Heart left ventricle (tissue), 16 donors: ENCODE data around the gene PCGF3. TPM values are rescaled to one million over a fixed set of nuclear protein-coding genes. Genes with fewer than 3 reads are reported as not detected.

Experiments used
- ATAC-seq, 4 donors: fragments of 200-7000 bp; cut with Tn5 transposase; one replicate each; pipeline ENCODE4 v1.9.1; 2020 to 2022; ENCODE audit warnings: moderate library complexity in 4 of 4, mild to moderate bottlenecking in 3 of 4, moderate number of reproducible peaks in 1 of 4
- DNase-seq, 5 donors: peaks; one replicate each; pipeline ENCODE4 v3.0.0-alpha.2; 2020
- H3K27ac ChIP-seq, 12 donors: fragments of 200-600 bp; sonication (generic) in 4 of 12; one replicate each; pipeline versions ENCODE4 v1.5.0 to v1.8.0; 2016 to 2022; ENCODE audit warnings: mild to moderate bottlenecking in 2 of 12
- H3K27me3 ChIP-seq, 9 donors: fragments of 200-600 bp; sonication (generic) in 2 of 9; one replicate each; pipeline versions ENCODE4 v1.5.1 to v1.8.0; 2016 to 2022; ENCODE audit warnings: mild to moderate bottlenecking in 3 of 9
- H3K36me3 ChIP-seq, 9 donors: fragments of 200-600 bp; sonication (generic) in 2 of 9; one replicate each; pipeline versions ENCODE4 v1.5.0 to v1.8.0; 2018 to 2022; ENCODE audit warnings: mild to moderate bottlenecking in 2 of 9
- H3K4me1 ChIP-seq, 12 donors: fragments of 200-600 bp; sonication (generic) in 4 of 12; one replicate each; pipeline versions ENCODE4 v1.5.0 to v1.8.0; 2016 to 2022; ENCODE audit warnings: mild to moderate bottlenecking in 3 of 12
- H3K4me3 ChIP-seq, 12 donors: fragments of 200-600 bp; sonication (generic) in 4 of 12; one replicate each; pipeline versions ENCODE4 v1.5.0 to v1.8.0; 2017 to 2022; ENCODE audit warnings: mild to moderate bottlenecking in 9 of 12, moderate library complexity in 4 of 12
- H3K9me3 ChIP-seq, 12 donors: fragments of 200-600 bp; sonication (generic) in 4 of 12; one replicate each; pipeline versions ENCODE4 v1.5.0 to v1.8.0; 2016 to 2022; ENCODE audit warnings: mild to moderate bottlenecking in 1 of 12
- POLR2A ChIP-seq, 2 donors: fragments of 450-650 bp; IDR thresholded peaks; one replicate each; pipeline ENCODE4 v1.6.1; 2017; ENCODE audit warnings: antibody characterized with exemption in 2 of 2, mild to moderate bottlenecking in 2 of 2, moderate library complexity in 2 of 2
- WGBS, 4 donors: extraction: QIAGEN DNeasy Blood & Tissue Kit in 2 of 4; methylation state at CpG; one replicate each; pipeline versions ENCODE4 v1.1.5 to v1.1.7; 2013 to 2018; 5-methylcytosine and 5-hydroxymethylcytosine counted together
- intact Hi-C, 10 donors: fragments of 100-400 bp; cut with DNase I; formaldehyde crosslinking; loops; one replicate each; pipeline versions ENCODE4 v1.11.1 to v1.14.2; 2022
- polyA plus RNA-seq, 2 donors: library from polyadenylated mRNA; stranded (reverse); fragments of 200-250 nt; gene quantifications; one replicate each; pipeline ENCODE4 v1.2.3, GENCODE V29; 2013
- total RNA-seq, 9 donors: library from RNA; depleted of rRNA in 2 of 9; stranded (reverse); fragments of >200 nt in 2 of 9; fragmentation: NEBNext Ultra II Directional in 3 of 9; extraction: Animal tissue kit (Norgen Biotek cat#: 25700) in 3 of 9; gene quantifications; one replicate each; pipeline versions ENCODE4 v1.1.0 to v1.2.4, GENCODE V29; 2016 to 2023
- TF ChIP-seq, protein P1 (sequence below), 12 donors: fragments of 200-600 bp; sonication (generic) in 4 of 12; IDR thresholded peaks; one replicate each; pipeline versions ENCODE4 v1.5.0 to v1.8.0; 2018 to 2022; ENCODE audit warnings: antibody characterized with exemption in 12 of 12, mild to moderate bottlenecking in 5 of 12
- donor health status: ischemic (EF 13 %, LVEDD 7.1; RV severe dilation, severe dysfunction).
- donor health status: healthy with polysubstance abuse.
- donor health status: DM: no; HTN: yes; CAD: no.
- donor health status: DM: no; HTN: no; CAD: no.
- donor health status: ischemic (EF 25% LVEDD 6.9; RV normal size, moderate dysfunction).
- donor health status: ischemic (EF 25% LVEDD 5.7; RV mildly dilated, moderate dysfunction).
- donor health status: healthy.
- donor health status: DM: yes; HTN: yes; CAD: no.
- donor health status: ischemic (EF 35%, LVEDD 5.7; RV mildly dilated, moderate dysfunction).
- donor health status: nonischemic (EF 11% LVEDD 7.7; RV severe dilation, severe dysfunction).
- donor health status: DM: yes; HTN: yes; CAD: no.
- donor health status: PGD.
- donor health status: ischemic (EF 29% LVEDD 5.4; RV normal size, mild dysfunction).
- donor health status: nonischemic (EF 23%, LVEDD 6.1; RV moderate dilation, normal function).

PCGF3 gene
- total and polyA plus RNA-seq, 11 donors = 16.2 to 45.7 (median 22.5) TPM

DNA sequence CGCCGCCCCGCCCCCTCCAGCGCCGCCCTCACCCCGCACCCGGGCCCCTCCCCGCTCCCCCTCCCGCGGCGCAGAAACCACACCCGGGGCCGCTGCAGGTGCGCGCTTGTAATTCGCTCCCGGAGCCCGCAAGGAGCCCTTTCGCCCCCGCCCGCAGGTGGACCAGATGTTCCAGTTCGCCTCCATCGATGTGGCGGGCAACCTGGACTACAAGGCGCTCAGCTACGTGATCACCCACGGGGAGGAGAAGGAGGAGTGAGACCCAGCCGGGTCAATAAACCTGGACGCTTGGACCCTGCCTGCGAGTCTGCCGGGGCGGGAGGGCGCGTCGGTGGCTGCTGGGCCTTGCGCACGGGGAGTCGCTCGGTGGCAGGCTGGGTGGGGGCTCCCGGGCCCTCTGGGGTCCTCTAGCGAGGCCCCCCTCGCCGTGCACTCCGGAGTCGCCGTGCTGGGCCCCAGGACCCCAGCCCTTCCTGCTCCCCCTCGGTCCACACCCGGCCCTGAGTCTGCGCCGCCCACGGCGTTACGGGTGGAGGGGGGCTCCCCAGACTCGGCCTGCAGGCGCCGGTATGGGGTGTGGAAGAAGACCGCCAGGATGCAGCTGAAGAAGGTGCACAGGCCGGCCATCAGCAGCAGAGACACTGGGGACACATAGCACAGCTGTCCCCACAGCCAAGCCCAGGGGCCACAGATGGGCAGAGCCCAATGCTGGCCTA is 23.7 kb upstream of the PCGF3 start:
- Histone ChIP-seq H3K27me3 (no peaks in the 10 kb centered on the region), H3K4me3 (peak overlapping the region in 1 of 12 donors; percentile 67), H3K4me1 (peaks cover 6 to 36% (median 25%) of the 10 kb centered on the region in 12 donors), H3K9me3 (no peaks in the 10 kb centered on the region), H3K36me3 (no peaks in the 10 kb centered on the region), H3K27ac (no peak overlapping the region)
- TF ChIP-seq, protein P1, sequence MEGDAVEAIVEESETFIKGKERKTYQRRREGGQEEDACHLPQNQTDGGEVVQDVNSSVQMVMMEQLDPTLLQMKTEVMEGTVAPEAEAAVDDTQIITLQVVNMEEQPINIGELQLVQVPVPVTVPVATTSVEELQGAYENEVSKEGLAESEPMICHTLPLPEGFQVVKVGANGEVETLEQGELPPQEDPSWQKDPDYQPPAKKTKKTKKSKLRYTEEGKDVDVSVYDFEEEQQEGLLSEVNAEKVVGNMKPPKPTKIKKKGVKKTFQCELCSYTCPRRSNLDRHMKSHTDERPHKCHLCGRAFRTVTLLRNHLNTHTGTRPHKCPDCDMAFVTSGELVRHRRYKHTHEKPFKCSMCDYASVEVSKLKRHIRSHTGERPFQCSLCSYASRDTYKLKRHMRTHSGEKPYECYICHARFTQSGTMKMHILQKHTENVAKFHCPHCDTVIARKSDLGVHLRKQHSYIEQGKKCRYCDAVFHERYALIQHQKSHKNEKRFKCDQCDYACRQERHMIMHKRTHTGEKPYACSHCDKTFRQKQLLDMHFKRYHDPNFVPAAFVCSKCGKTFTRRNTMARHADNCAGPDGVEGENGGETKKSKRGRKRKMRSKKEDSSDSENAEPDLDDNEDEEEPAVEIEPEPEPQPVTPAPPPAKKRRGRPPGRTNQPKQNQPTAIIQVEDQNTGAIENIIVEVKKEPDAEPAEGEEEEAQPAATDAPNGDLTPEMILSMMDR (IDR thresholded peaks at IDR 0.05) = no peak
- TF ChIP-seq POLR2A (IDR thresholded peaks at IDR 0.05) = no peak
- ATAC-seq (no peak), DNase-seq (peak in 2 of 5 donors; percentile 37 to 75)
- WGBS, 4 donors = 76 to 87% (median 85%) methylated on average over 27 to 58 of the region's 58 CpGs
- intact Hi-C loops = no loop called here

DNA sequence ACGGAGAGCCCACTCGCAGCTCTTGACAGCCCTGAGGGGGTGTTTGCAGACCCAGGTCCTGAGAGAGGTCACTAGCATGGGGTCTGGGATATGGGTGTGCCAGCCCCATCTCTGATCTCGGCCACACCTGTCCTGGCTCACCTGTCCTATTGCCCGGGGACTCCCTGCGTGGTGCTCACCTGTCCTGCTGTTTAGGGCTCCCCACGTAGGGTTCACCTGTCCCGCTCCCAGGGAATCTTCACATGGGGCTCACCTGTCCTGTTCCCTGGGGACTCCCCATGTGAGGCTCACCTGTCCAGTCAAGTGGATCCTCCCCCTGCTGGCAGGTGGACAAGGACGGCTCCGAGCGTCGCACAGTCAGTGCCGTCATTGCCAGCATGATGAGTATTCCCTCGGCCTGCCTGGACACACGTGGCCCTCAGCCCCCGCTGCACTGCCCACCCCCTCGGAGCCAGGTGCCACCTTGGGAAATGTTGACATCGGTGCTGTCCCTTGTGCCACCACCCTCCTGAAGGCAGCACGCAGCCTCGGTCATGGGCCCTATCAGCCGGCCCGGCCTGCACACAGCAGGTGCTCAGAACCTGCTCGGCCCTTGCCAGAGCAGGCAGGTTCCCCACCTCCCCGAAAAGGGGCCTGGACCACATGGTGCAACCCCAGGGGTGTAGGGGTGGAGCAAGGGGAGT is 23.0 kb upstream of the PCGF3 start:
- peak in 3 of 5 donors; percentile 34 to 61 (median 41) for DNase-seq
- Histone ChIP-seq H3K9me3 (no peaks in the 10 kb centered on the region), H3K4me3 (no peak overlapping the region), H3K27ac (no peak overlapping the region), H3K36me3 (no peaks in the 10 kb centered on the region), H3K4me1 (peaks cover 6 to 44% (median 32%) of the 10 kb centered on the region in 12 donors), H3K27me3 (no peaks in the 10 kb centered on the region)
- TF ChIP-seq POLR2A (IDR thresholded peaks at IDR 0.05) = no peak
- TF ChIP-seq, protein P1 (IDR thresholded peaks at IDR 0.05) = no peak
- WGBS, 4 donors = 94 to 97% (median 95%) methylated on average over 6 to 23 of the region's 23 CpGs
- intact Hi-C loops = no loop called here
- ATAC-seq = no peak

DNA sequence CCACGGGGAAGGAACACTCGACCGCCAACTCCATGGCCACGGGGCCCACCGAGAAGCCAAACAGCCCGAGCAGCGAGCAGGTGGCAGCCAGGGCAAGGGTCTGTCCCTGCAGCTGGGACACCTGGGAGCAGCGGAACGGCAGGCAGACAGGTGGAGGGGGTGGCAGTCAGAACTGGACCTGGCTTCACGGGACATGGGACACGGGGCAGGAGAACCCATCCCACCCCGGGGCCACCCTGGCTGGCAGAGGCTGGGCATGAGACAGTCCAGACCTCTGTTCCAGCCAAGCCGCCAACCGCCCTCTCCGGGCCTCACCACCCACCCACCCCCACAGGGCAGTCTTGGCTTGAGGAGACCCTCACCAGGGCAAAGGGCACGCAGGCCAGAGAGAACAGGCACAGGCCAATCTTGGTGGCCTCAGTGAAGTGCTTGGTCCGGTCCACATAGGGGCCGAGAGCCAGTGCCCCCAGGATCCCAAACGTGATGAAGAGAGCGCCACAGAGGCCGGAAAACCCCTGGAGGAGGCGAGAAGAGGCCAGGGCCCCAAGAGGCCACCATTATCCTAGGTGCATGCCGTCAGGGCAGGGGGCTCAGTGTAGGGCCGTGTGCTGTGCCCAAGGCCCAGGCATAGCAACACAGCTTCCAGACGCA is 22.3 kb upstream of the PCGF3 start:
- no peaks in the 10 kb centered on the region for H3K9me3 ChIP-seq
- H3K27me3 ChIP-seq = no peaks in the 10 kb centered on the region
- H3K36me3 ChIP-seq = no peaks in the 10 kb centered on the region
- H3K4me1 ChIP-seq = peaks cover 6 to 51% (median 39%) of the 10 kb centered on the region in 12 donors
- 80 to 90% (median 84%) methylated on average over 12 to 25 of the region's 25 CpGs for WGBS, 4 donors
- ATAC-seq (no peak), DNase-seq (peak in 2 of 5 donors; percentile 30 to 55)
- intact Hi-C loops = no loop called here
- no peak for TF ChIP-seq POLR2A (IDR thresholded peaks at IDR 0.05)
- TF ChIP-seq, protein P1 (IDR thresholded peaks at IDR 0.05) = no peak
- peak overlapping the region in 1 of 12 donors; percentile 57 for H3K27ac ChIP-seq
- H3K4me3 ChIP-seq = no peak overlapping the region
